GM12878 (cell line): ENCODE results near the gene KDM4F. TPM values are rescaled to one million over a fixed set of nuclear protein-coding genes. Genes with fewer than 3 reads are reported as not detected.

Experiments
- CBX3 ChIP-seq: fragments of 200-600 bp; sonication (generic); IDR thresholded peaks from 2 replicates; pipeline ENCODE4 v1.6.1; 2016; ENCODE audit warnings: low read depth, borderline replicate concordance
- EP300 ChIP-seq, 2 experiments: fragments of 150-350 bp in 1 of 2; IDR thresholded peaks; 2 replicates each; pipeline ENCODE4 v1.6.1; 2011 to 2012; ENCODE audit warnings: low read depth in 2 of 2, low read length in 2 of 2, borderline replicate concordance in 1 of 2, improper control_type of control experiment in 1 of 2, inconsistent platforms in 1 of 2; ENCODE audit not compliant: control insufficient read depth in 1 of 2
- HDAC6 ChIP-seq: fragments of 200-600 bp; sonication (generic); IDR thresholded peaks from one replicate; pipeline ENCODE4 v1.8.0; 2017; ENCODE audit warnings: antibody characterized with exemption; ENCODE audit not compliant: unreplicated experiment
- JUNB ChIP-seq: IDR thresholded peaks from 2 replicates; pipeline ENCODE4 v1.6.1; 2016; ENCODE audit warnings: antibody characterized with exemption, mild to moderate bottlenecking
- MYC ChIP-seq: IDR thresholded peaks from 2 replicates; pipeline ENCODE4 v1.6.1; 2011; ENCODE audit warnings: mild to moderate bottlenecking, low read length, moderate library complexity, inconsistent platforms; ENCODE audit not compliant: insufficient read depth, insufficient replicate concordance, insufficient read length, severe bottlenecking
- NKRF ChIP-seq: fragments of 450-650 bp; conservative IDR thresholded peaks from 2 replicates; pipeline ENCODE4 v1.6.1; 2017; ENCODE audit warnings: mild to moderate bottlenecking, moderate library complexity
- POLR2A ChIP-seq: IDR thresholded peaks from 2 replicates; pipeline ENCODE4 v1.6.1; 2011; ENCODE audit warnings: low read depth, mild to moderate bottlenecking, low read length
- POLR2AphosphoS5 ChIP-seq: IDR thresholded peaks from 2 replicates; pipeline ENCODE4 v1.6.1; 2011; ENCODE audit warnings: mild to moderate bottlenecking, low read length, inconsistent platforms
- PRDM15 ChIP-seq: fragments of 450-650 bp; formaldehyde crosslinking; IDR thresholded peaks from 2 replicates; pipeline ENCODE4 v1.4.0; 2020; ENCODE audit warnings: mild to moderate bottlenecking, moderate library complexity
- RB1 ChIP-seq: fragments of 450-650 bp; formaldehyde crosslinking; IDR thresholded peaks from 2 replicates; pipeline ENCODE4 v1.6.1; 2017; ENCODE audit warnings: mild to moderate bottlenecking, borderline replicate concordance
- RELB ChIP-seq: fragments of 450-650 bp; IDR thresholded peaks from 2 replicates; pipeline ENCODE4 v1.6.1; 2017; ENCODE audit warnings: low read depth, mild to moderate bottlenecking, moderate library complexity
- SREBF1 ChIP-seq: IDR thresholded peaks from 2 replicates; pipeline ENCODE4 v1.6.1; 2012; ENCODE audit warnings: mild to moderate bottlenecking, low read length
- TARDBP ChIP-seq: IDR thresholded peaks from 2 replicates; pipeline ENCODE4 v1.6.1; 2016; ENCODE audit warnings: borderline replicate concordance
- YY1 ChIP-seq: IDR thresholded peaks from 2 replicates; pipeline ENCODE4 v1.6.1; 2011; ENCODE audit warnings: low read depth, mild to moderate bottlenecking, low read length
- ZNF24 ChIP-seq: fragments of 450-650 bp; IDR thresholded peaks from 2 replicates; pipeline ENCODE4 v1.6.1; 2017; ENCODE audit warnings: antibody characterized with exemption, mild to moderate bottlenecking
- ZNF622 ChIP-seq: fragments of 450-650 bp; IDR thresholded peaks from 2 replicates; pipeline ENCODE4 v1.6.1; 2017; ENCODE audit warnings: mild to moderate bottlenecking, inconsistent platforms
- ZSCAN29 ChIP-seq: fragments of 450-650 bp; IDR thresholded peaks from 2 replicates; pipeline ENCODE4 v1.6.1; 2017; ENCODE audit warnings: mild to moderate bottlenecking, moderate library complexity
- ZZZ3 ChIP-seq: IDR thresholded peaks from 2 replicates; pipeline ENCODE4 v1.6.1; 2011; ENCODE audit warnings: low read depth; ENCODE audit not compliant: control insufficient read depth, insufficient read length
- polyA plus RNA-seq, 11 experiments: library from polyadenylated mRNA; depleted of rRNA in 4 of 11; unstranded in 6 of 11; stranded (reverse) in 5 of 11; fragments of >200 nt; fragmentation: Nextera tagmentation in 4 of 11; fragmentation: Illumina TruSeq in 1 of 11; extraction: Ambion mirVana in 4 of 11; extraction: Trizol in 1 of 11; gene quantifications; 1 replicate in 1 of 11; 2 replicates in 10 of 11; pipeline versions ENCODE4 v1.2.1 to v1.2.3, GENCODE V29; 2011 to 2016; ENCODE audit warnings: inconsistent platforms in 2 of 11, missing spikeins in 2 of 11, low read depth in 1 of 11
- total RNA-seq, 4 experiments: library from RNA; depleted of rRNA in 3 of 4; stranded (reverse); fragments of >200 nt in 3 of 4; fragmentation: Illumina TruSeq in 1 of 4; extraction: Trizol in 1 of 4; gene quantifications; 2 replicates each; pipeline versions ENCODE4 v1.2.1 to v1.2.3, GENCODE V29; 2013 to 2021
- TF ChIP-seq, protein P1 (sequence below): fragments of 450-650 bp; IDR thresholded peaks from 2 replicates; pipeline ENCODE4 v1.6.1; 2017; ENCODE audit warnings: mild to moderate bottlenecking, moderate library complexity

KDM4F gene
- total and polyA plus RNA-seq, 10 of the 15 experiments (the other 5 are each of a cell fraction or from before 2014, with no cell fraction given) = not detected

DNA sequence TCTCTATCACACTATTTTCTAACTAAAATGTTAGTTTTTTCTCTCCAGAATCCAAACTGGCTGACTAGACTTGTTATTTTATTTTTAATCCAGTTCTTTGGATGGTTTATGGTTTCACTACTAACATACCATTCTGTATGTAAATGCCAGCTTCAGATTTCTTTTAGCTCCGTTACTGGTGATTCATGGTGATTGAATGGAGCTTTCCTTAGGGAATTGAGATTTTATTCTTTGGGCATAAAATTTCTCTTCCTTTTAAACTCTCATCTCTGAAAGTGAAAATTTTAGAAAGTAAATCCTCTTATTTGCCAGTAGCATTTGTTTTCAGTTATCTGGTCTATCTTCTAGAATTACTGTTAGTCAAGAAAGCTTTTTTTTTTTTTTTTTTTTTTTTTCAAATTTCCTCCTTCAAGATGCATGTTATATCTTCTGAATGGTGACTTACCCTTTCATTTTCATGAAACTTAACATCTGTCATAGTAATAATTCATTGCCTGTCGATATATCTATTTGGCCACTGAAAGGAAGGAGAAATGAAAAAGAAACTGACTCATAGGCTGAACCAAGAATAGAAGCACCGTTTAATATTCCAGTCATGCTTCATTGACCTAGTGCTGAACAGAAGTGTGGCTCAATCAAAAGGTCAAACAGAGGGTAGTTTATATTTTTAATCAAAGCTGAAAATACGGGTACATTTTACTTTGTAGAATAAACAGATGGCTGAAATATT lies 46.8 kb downstream of the KDM4F start (continued):
- no peak for TF ChIP-seq ZNF622
- TF ChIP-seq ZZZ3 = no peak
- no peak for TF ChIP-seq YY1
- no peak for TF ChIP-seq CBX3
- peak; percentile 52 to 88; a peak in 3 of 4 replicates for TF ChIP-seq EP300 (IDR thresholded peaks at IDR 0.05; ENCODE audit: borderline replicate concordance in 1 of 2, control insufficient read depth in 1 of 2, low read depth in 2 of 2, low read length in 2 of 2)
- TF ChIP-seq RELB = peak; percentile 81
- no peak for TF ChIP-seq ZSCAN29
- no peak for TF ChIP-seq POLR2A
- TF ChIP-seq RB1 = no peak
- TF ChIP-seq ZNF24 = no peak
- TF ChIP-seq NKRF = no peak
- no peak for TF ChIP-seq POLR2AphosphoS5
- TF ChIP-seq TARDBP = no peak
- TF ChIP-seq JUNB = peak; percentile 82
- TF ChIP-seq SREBF1 = no peak
- TF ChIP-seq MYC = no peak
- no peak for TF ChIP-seq HDAC6
- TF ChIP-seq, protein P1, sequence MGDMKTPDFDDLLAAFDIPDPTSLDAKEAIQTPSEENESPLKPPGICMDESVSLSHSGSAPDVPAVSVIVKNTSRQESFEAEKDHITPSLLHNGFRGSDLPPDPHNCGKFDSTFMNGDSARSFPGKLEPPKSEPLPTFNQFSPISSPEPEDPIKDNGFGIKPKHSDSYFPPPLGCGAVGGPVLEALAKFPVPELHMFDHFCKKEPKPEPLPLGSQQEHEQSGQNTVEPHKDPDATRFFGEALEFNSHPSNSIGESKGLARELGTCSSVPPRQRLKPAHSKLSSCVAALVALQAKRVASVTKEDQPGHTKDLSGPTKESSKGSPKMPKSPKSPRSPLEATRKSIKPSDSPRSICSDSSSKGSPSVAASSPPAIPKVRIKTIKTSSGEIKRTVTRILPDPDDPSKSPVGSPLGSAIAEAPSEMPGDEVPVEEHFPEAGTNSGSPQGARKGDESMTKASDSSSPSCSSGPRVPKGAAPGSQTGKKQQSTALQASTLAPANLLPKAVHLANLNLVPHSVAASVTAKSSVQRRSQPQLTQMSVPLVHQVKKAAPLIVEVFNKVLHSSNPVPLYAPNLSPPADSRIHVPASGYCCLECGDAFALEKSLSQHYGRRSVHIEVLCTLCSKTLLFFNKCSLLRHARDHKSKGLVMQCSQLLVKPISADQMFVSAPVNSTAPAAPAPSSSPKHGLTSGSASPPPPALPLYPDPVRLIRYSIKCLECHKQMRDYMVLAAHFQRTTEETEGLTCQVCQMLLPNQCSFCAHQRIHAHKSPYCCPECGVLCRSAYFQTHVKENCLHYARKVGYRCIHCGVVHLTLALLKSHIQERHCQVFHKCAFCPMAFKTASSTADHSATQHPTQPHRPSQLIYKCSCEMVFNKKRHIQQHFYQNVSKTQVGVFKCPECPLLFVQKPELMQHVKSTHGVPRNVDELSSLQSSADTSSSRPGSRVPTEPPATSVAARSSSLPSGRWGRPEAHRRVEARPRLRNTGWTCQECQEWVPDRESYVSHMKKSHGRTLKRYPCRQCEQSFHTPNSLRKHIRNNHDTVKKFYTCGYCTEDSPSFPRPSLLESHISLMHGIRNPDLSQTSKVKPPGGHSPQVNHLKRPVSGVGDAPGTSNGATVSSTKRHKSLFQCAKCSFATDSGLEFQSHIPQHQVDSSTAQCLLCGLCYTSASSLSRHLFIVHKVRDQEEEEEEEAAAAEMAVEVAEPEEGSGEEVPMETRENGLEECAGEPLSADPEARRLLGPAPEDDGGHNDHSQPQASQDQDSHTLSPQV = no peak
- no peak for TF ChIP-seq PRDM15
